Measurements from ENCODE around the gene PDGFC. TPM values are rescaled to one million over a fixed set of nuclear protein-coding genes. Genes with fewer than 3 reads are reported as not detected.

PDGFC gene
- total and polyA plus RNA-seq, 2 of the 13 experiments (the other 11 are each of a cell fraction or from before 2014, with no cell fraction given): 4.6 to 9.1 TPM

DNA sequence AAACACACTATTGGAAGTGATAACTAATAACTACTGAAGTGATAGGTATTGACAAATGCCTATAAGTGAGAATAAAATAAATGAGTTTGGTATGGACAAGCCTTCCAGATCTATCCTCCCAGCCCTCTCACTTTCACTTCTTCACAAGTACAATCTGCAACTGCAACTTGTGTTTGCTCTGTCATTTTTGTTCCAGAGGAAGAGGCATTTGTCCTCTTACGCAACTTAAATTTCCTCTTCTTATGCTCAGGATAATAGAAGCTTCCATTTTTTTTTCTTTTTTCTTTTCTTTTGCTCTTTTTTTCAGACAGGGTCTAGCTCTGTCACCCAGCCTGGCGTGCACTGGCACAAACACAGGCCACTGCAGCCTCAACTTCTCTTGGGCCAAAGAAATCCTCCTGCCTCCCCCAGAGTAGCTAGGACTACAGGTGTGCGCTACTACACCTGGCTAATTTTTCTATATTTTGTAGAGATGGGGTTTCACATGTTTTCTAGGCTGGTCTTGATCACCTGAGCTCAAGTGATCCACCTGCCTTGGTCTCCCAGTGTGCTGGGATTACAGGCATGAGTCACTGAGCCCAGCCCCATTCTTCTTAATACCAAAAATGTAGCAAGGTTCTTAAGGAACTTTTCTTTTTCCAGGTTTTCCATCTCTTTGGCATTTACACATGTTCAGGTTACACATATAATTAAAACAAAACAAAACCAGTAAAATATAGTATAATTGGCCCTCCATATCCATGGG lies 73.1 kb downstream of the PDGFC start (continued):
- TF ChIP-seq, protein P1, sequence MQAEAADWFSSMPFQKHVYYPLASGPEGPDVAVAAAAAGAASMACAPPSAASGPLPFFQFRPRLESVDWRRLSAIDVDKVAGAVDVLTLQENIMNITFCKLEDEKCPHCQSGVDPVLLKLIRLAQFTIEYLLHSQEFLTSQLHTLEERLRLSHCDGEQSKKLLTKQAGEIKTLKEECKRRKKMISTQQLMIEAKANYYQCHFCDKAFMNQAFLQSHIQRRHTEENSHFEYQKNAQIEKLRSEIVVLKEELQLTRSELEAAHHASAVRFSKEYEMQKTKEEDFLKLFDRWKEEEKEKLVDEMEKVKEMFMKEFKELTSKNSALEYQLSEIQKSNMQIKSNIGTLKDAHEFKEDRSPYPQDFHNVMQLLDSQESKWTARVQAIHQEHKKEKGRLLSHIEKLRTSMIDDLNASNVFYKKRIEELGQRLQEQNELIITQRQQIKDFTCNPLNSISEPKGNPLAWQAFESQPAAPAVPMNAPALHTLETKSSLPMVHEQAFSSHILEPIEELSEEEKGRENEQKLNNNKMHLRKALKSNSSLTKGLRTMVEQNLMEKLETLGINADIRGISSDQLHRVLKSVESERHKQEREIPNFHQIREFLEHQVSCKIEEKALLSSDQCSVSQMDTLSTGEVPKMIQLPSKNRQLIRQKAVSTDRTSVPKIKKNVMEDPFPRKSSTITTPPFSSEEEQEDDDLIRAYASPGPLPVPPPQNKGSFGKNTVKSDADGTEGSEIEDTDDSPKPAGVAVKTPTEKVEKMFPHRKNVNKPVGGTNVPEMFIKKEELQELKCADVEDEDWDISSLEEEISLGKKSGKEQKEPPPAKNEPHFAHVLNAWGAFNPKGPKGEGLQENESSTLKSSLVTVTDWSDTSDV (CRISPR knock-in tag; IDR thresholded peaks at IDR 0.05): no peak
- TF ChIP-seq CEBPB (IDR thresholded peaks at IDR 0.05; ENCODE audit: borderline replicate concordance, low read depth, low read length): peak; percentile 89
- TF ChIP-seq SYNCRIP (IDR thresholded peaks at IDR 0.05; ENCODE audit: insufficient read depth, low read depth, low read length): no peak
- no peak for TF ChIP-seq MLLT10 (CRISPR knock-in tag; IDR thresholded peaks at IDR 0.05)
- TF ChIP-seq ZNF775 (CRISPR knock-in tag; IDR thresholded peaks at IDR 0.05; ENCODE audit: borderline replicate concordance): no peak

DNA sequence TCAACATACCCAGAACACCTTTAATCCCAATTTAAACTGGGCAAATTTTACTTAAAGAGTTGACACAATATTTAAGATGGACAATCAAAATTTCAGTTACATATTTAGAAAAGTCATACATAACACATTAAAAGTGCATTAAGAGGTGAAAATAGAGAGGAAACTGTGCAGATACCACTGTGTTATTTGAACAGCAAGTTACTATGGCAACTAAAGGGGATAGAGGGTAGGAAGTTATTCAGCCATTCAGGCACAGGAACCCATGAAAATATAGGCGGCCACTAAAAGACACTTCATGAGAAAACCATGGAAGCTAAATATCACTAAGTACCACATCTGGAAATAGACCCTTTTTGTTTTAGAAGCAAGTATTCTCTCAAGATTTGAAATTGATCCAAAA lies 75.1 kb downstream of the PDGFC start:
- no peaks in the 10 kb centered on the region for H3K9me3 ChIP-seq (ENCODE audit: low read length)
- no peaks in the 10 kb centered on the region for H4K20me1 ChIP-seq (ENCODE audit: insufficient read depth, low read length)
- H3K79me2 ChIP-seq (ENCODE audit: insufficient read depth, low read length): no peaks in the 10 kb centered on the region
- ATAC-seq: no peak
- H3K4me1 ChIP-seq (ENCODE audit: insufficient read depth, low read length): peaks cover 10% of the 10 kb centered on the region; the same call in 1 of the 2 replicates
- no peak for DNase-seq (ENCODE audit: low spot score)
- no peak overlapping the region for H3K27ac ChIP-seq (ENCODE audit: extremely low read length, insufficient read depth, low read length)
- FAIRE-seq: no peak
- no peak overlapping the region for H3K4me3 ChIP-seq (replicated peaks in 1 of 3; ENCODE audit: insufficient read depth in 1 of 3, low read depth in 2 of 3, low read length in 3 of 3)
- no peak overlapping the region for H3K9ac ChIP-seq (ENCODE audit: insufficient read depth, low read depth, low read length)
- 100% methylated on average over 1 of the region's 1 CpG for WGBS (ENCODE audit: low lambda C conversion rate)
- no peaks in the 10 kb centered on the region for H3K27me3 ChIP-seq (ENCODE audit: control insufficient read depth in 1 of 2, insufficient read depth in 2 of 2, low read length in 2 of 2)
- TF ChIP-seq, protein P2, sequence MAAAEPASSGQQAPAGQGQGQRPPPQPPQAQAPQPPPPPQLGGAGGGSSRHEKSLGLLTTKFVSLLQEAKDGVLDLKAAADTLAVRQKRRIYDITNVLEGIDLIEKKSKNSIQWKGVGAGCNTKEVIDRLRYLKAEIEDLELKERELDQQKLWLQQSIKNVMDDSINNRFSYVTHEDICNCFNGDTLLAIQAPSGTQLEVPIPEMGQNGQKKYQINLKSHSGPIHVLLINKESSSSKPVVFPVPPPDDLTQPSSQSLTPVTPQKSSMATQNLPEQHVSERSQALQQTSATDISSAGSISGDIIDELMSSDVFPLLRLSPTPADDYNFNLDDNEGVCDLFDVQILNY (CRISPR knock-in tag; conservative IDR thresholded peaks at IDR 0.05): no peak
- TF ChIP-seq HNRNPH1 (optimal IDR thresholded peaks at IDR 0.05; ENCODE audit: low read depth, low read length) (no peak), NCOR1 (IDR thresholded peaks at IDR 0.05; ENCODE audit: borderline replicate concordance, low read length) (no peak), SRSF9 (IDR thresholded peaks at IDR 0.05; ENCODE audit: borderline replicate concordance, insufficient read depth, low read depth, low read length, poor library complexity, severe bottlenecking) (no peak), PHF20 (CRISPR knock-in tag; IDR thresholded peaks at IDR 0.05) (no peak), ZSCAN20 (CRISPR knock-in tag; IDR thresholded peaks at IDR 0.05; ENCODE audit: borderline replicate concordance) (no peak), ADNP (CRISPR knock-in tag; IDR thresholded peaks at IDR 0.05) (no peak), ZIK1 (CRISPR knock-in tag; IDR thresholded peaks at IDR 0.05; ENCODE audit: borderline replicate concordance, low read depth) (no peak), RBM39 (IDR thresholded peaks at IDR 0.05; ENCODE audit: low read depth, low read length, poor library complexity, severe bottlenecking) (no peak), GATAD1 (CRISPR knock-in tag; IDR thresholded peaks at IDR 0.05) (no peak), ZNF296 (CRISPR knock-in tag; conservative IDR thresholded peaks at IDR 0.05) (no peak)
- TF ChIP-seq, protein P3, sequence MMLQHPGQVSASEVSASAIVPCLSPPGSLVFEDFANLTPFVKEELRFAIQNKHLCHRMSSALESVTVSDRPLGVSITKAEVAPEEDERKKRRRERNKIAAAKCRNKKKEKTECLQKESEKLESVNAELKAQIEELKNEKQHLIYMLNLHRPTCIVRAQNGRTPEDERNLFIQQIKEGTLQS (CRISPR knock-in tag; IDR thresholded peaks at IDR 0.05): no peak
- TF ChIP-seq, protein P4, sequence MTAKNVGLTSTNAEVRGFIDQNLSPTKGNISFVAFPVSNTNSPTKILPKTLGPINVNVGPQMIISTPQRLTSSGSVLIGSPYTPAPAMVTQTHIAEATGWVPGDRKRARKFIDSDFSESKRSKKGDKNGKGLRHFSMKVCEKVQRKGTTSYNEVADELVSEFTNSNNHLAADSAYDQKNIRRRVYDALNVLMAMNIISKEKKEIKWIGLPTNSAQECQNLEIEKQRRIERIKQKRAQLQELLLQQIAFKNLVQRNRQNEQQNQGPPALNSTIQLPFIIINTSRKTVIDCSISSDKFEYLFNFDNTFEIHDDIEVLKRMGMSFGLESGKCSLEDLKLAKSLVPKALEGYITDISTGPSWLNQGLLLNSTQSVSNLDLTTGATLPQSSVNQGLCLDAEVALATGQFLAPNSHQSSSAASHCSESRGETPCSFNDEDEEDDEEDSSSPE (CRISPR knock-in tag; IDR thresholded peaks at IDR 0.05): no peak
- ChIA-PET CTCF (ENCODE audit: low intra/inter-chr PET ratio, low total read pairs) (no interaction called here), POLR2A (no interaction called here)
- H3K36me3 ChIP-seq (replicated peaks in 1 of 2; ENCODE audit: control insufficient read depth in 1 of 2, insufficient read depth in 2 of 2, low read length in 2 of 2): no peaks in the 10 kb centered on the region
- no TSS peak for BruUV-seq (replicated peaks)
- in situ Hi-C loops (cut with HindIII; ENCODE audit: extremely low pct_ligation_motif_present, low pct_unique_long_range_greater_than_20kb): no loop called here
- intact Hi-C loops (cut with micrococcal nuclease; ENCODE audit: unreplicated experiment): no loop called here
- H3K4me2 ChIP-seq (ENCODE audit: low read depth, low read length): no peak overlapping the region
- no peak overlapping the region for H2AFZ ChIP-seq (ENCODE audit: low read length)

All from HepG2 (cell line).